Prostate gland (tissue), 2 donors: ENCODE results near the gene PRR20C. TPM values are rescaled to one million over a fixed set of nuclear protein-coding genes. Genes with fewer than 3 reads are reported as not detected.
"Not testable (repeated sequence)": the region's sequence is repeated elsewhere in the genome, so short reads cannot be mapped to it uniquely, and the experiment has no call there.

Experiments used
- DNase-seq: peaks from one replicate; pipeline ENCODE4 v3.0.0-alpha.2; 2019; ENCODE audit warnings: low spot score
- H3K27ac ChIP-seq, 2 donors: fragments of 200-600 bp; sonication (generic); 2 replicates each; pipeline ENCODE4 v1.5.1; 2017 to 2019
- H3K27me3 ChIP-seq: fragments of 200-600 bp; sonication (generic); replicated peaks from 2 replicates; pipeline ENCODE4 v1.5.1; 2019; ENCODE audit not compliant: insufficient read depth
- H3K36me3 ChIP-seq, 2 donors: fragments of 200-600 bp; sonication (generic); 1 replicate in 1 of 2; 2 replicates in 1 of 2; pipeline versions ENCODE4 v1.5.1 to v1.8.1; 2017 to 2019
- H3K4me1 ChIP-seq: fragments of 200-600 bp; sonication (generic); replicated peaks from 2 replicates; pipeline ENCODE4 v1.5.1; 2019
- H3K4me3 ChIP-seq, 2 donors: fragments of 200-600 bp; sonication (generic); 2 replicates each; pipeline ENCODE4 v1.5.1; 2017 to 2019
- H3K9me3 ChIP-seq: fragments of 200-600 bp; sonication (generic); 2 replicates; pipeline ENCODE4 v1.5.1; 2017
- POLR2A ChIP-seq: fragments of 450-650 bp; IDR thresholded peaks from one replicate; pipeline ENCODE4 v1.6.1; 2016; ENCODE audit warnings: antibody characterized with exemption, mild to moderate bottlenecking
- POLR2AphosphoS5 ChIP-seq: sonication (generic); formaldehyde crosslinking; IDR thresholded peaks from one replicate; pipeline ENCODE4 v1.6.1; 2017; ENCODE audit warnings: antibody characterized with exemption
- WGBS: methylation state at CpG from one replicate; pipeline ENCODE4 v1.1.5; 2018; 5-methylcytosine and 5-hydroxymethylcytosine counted together
- intact Hi-C: fragments of 100-400 bp; cut with DNase I; formaldehyde crosslinking; loops from one replicate; pipeline ENCODE4 v1.14.2; 2022
- total RNA-seq, 2 donors: library from RNA; depleted of rRNA; stranded (reverse); fragments of >200 nt; gene quantifications; one replicate each; pipeline ENCODE4 v1.1.0, GENCODE V29; 2016
- TF ChIP-seq, protein P1 (sequence below), 4 experiments: fragments of 200-600 bp in 2 of 4; fragments of 450-650 bp in 2 of 4; sonication (generic) in 2 of 4; IDR thresholded peaks; 1 replicate in 3 of 4; 2 replicates in 1 of 4; pipeline ENCODE4 v1.5.1; 2016 to 2019; ENCODE audit warnings: antibody characterized with exemption in 4 of 4, mild to moderate bottlenecking in 2 of 4, moderate library complexity in 2 of 4

PRR20C gene
- total RNA-seq, 2 donors from 2014 or later = not detected

DNA sequence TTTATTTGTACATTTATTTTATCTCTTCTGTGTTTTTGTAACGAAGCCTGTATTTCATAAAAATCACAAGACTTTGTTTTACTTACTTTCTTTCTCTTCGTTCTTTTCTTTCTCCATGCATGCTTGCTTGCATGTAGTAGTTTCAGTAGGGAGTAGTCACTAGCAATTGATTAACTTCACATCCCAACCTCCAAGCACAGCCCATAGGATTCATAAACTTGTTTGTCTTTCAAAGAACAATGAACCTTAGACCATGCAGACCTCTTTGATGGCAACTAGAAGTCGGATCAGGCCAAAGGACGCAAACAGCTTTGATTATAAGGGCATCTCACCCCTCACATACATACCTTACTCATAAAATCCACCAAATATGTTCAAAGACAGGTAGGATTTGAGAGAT lies 16.3 kb upstream of the PRR20C start:
- intact Hi-C loops = no loop called here

GRCh38 chr13:57138988-57139387 lies 14.9 kb upstream of the PRR20C start:
- WGBS = 93% methylated on average over 5 of the region's 5 CpGs

More for the DNA sequence above, 16.3 kb upstream of the PRR20C start:
- Histone ChIP-seq H3K27ac (no peak overlapping the region), H3K4me3 (no peak overlapping the region), H3K4me1 (no peaks in the 10 kb centered on the region), H3K36me3 (no peaks in the 10 kb centered on the region), H3K27me3 (no peaks in the 10 kb centered on the region), H3K9me3 (no peaks in the 10 kb centered on the region)
- DNase-seq = no peak
- TF ChIP-seq POLR2AphosphoS5 (no peak), POLR2A (no peak)
- TF ChIP-seq, protein P1, sequence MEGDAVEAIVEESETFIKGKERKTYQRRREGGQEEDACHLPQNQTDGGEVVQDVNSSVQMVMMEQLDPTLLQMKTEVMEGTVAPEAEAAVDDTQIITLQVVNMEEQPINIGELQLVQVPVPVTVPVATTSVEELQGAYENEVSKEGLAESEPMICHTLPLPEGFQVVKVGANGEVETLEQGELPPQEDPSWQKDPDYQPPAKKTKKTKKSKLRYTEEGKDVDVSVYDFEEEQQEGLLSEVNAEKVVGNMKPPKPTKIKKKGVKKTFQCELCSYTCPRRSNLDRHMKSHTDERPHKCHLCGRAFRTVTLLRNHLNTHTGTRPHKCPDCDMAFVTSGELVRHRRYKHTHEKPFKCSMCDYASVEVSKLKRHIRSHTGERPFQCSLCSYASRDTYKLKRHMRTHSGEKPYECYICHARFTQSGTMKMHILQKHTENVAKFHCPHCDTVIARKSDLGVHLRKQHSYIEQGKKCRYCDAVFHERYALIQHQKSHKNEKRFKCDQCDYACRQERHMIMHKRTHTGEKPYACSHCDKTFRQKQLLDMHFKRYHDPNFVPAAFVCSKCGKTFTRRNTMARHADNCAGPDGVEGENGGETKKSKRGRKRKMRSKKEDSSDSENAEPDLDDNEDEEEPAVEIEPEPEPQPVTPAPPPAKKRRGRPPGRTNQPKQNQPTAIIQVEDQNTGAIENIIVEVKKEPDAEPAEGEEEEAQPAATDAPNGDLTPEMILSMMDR (IDR thresholded peaks at IDR 0.05) = no peak
- 47% methylated on average over 4 of the region's 4 CpGs for WGBS

GRCh38 chr13:57139781-57140180 lies 14.1 kb upstream of the PRR20C start:
- H3K27ac ChIP-seq, H3K27me3 ChIP-seq, H3K4me1 ChIP-seq, H3K36me3 ChIP-seq, H3K9me3 ChIP-seq, intact Hi-C loops, DNase-seq, H3K4me3 ChIP-seq: not testable (repeated sequence)
- WGBS = 98% methylated on average over 7 of the region's 18 CpGs

More at GRCh38 chr13:57138988-57139387, 14.9 kb upstream of the PRR20C start:
- Histone ChIP-seq H3K27ac (no peak overlapping the region), H3K9me3 (no peaks in the 10 kb centered on the region), H3K36me3 (no peaks in the 10 kb centered on the region), H3K4me3 (no peak overlapping the region), H3K27me3 (no peaks in the 10 kb centered on the region), H3K4me1 (no peaks in the 10 kb centered on the region)
- intact Hi-C loops = no loop called here
- DNase-seq = no peak
- no peak for TF ChIP-seq POLR2AphosphoS5
- no peak for TF ChIP-seq POLR2A

GRCh38 chr13:57140235-57140968 lies 13.5 kb upstream of the PRR20C start, which contains the start of gene PRR20A:
PRR20A (plus strand) TSS chr13:57140918; CDS start chr13:57141305, 387 bp downstream.
- H3K27ac ChIP-seq, DNase-seq, H3K36me3 ChIP-seq, H3K27me3 ChIP-seq, intact Hi-C loops, H3K4me1 ChIP-seq, H3K9me3 ChIP-seq, H3K4me3 ChIP-seq: not testable (repeated sequence)
- 94% methylated on average over 12 of the region's 34 CpGs for WGBS

GRCh38 chr13:57147188-57147587 lies 6.7 kb upstream of the PRR20C start, which contains the start of gene PRR20B:
PRR20B (plus strand) TSS chr13:57147488; CDS start chr13:57147875, 387 bp downstream.
- H3K27ac ChIP-seq, H3K9me3 ChIP-seq, H3K27me3 ChIP-seq, H3K36me3 ChIP-seq, intact Hi-C loops, H3K4me1 ChIP-seq, H3K4me3 ChIP-seq, DNase-seq: not testable (repeated sequence)
- WGBS = no CpG with 5 or more reads among the region's 22 CpGs

DNA sequence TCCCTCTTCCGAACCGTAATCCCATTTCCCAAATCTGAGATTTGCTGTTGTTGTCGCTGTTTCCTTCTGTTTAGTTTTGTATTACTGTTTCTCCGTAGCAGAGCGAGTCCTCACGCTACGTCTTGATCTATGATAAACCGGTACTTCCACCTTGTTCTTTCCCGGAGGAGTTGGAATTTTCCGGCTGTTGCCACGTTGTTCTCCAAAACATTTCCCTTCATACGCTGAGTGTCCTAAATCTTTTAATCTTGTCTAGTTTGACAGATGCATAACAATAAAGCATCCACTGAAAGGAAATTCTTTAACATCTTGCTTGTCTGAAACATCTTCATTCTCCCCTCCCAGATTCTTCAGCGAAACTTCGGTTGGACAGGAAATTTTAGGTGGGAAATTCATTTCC lies 5.8 kb upstream of the PRR20C start:
- H3K36me3 ChIP-seq, H3K4me3 ChIP-seq, H3K4me1 ChIP-seq, H3K9me3 ChIP-seq, intact Hi-C loops, DNase-seq, H3K27me3 ChIP-seq, H3K27ac ChIP-seq: not testable (repeated sequence)
- WGBS = 93% methylated on average over 10 of the region's 14 CpGs

- H3K36me3 ChIP-seq, intact Hi-C loops, H3K27me3 ChIP-seq, H3K27ac ChIP-seq, H3K4me3 ChIP-seq, DNase-seq, H3K4me1 ChIP-seq, H3K9me3 ChIP-seq: not testable (repeated sequence)
- no CpG with 5 or more reads among the region's 22 CpGs for WGBS
Measured at GRCh38 chr13:57160332-57160731, 6.5 kb downstream of the PRR20C start, which contains the start of gene PRR20D. PRR20D (plus strand) TSS chr13:57160632; CDS start chr13:57161019, 387 bp downstream.

DNA sequence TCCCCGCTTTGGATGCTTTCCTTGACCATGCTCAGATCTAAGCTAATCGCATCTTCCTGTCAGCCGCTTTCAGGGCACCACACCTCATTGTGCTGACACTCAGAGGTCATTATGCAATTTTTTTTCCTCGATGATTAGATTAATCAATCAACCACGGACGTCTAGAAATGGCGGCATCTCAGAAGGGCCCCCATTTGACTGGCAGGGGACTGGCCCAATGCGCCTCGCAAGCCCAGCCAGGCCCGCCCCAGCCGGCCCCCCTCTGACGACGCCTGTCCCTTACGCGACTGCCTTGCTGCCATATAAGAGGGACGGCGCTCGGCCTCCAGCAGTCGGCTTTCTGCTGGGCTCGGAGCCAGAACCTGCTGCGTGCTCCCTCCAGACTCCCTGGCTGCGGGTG lies 13.0 kb downstream of the PRR20C start, which contains the start of gene PRR20E:
Gene PRR20E (plus strand): TSS at position 301 of the 400 bp plus-strand sequence. CDS start 387 bp downstream, outside the sequence.
- H3K4me3 ChIP-seq = not testable (repeated sequence)
- WGBS = no CpG with 5 or more reads among the region's 22 CpGs

More for the DNA sequence above, 13.0 kb downstream of the PRR20C start, which contains the start of gene PRR20E:
- DNase-seq, H3K36me3 ChIP-seq, H3K27ac ChIP-seq, H3K4me1 ChIP-seq, H3K9me3 ChIP-seq, H3K27me3 ChIP-seq, intact Hi-C loops: not testable (repeated sequence)
